HG02610 (cell line): ENCODE data around the gene DCAF7.

ENCODE experiments used
- ATAC-seq: cut with Tn5 transposase; IDR thresholded peaks from one replicate; pipeline ENCODE4 v1.9.1; 2021; ENCODE audit warnings: mild to moderate bottlenecking, moderate library complexity; ENCODE audit not compliant: unreplicated experiment

DCAF7 gene

DNA sequence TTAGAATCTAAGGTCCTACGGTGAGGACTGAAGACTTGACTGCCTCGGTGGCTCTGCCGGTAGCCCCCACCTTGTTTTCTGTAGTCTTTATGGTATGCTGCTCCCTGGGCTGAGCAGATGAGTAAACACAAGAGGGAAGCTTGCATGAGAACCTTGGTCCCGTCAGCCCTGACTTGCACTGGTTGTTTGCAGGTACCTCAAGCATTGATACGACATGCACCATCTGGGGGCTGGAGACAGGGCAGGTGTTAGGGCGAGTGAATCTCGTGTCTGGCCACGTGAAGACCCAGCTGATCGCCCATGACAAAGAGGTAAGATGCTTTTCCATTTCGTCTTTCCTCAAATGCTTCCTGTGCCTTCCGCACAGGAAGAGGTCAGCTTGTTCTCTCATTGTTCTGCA lies 29.4 kb downstream of the DCAF7 start:
- no peak for ATAC-seq

DNA sequence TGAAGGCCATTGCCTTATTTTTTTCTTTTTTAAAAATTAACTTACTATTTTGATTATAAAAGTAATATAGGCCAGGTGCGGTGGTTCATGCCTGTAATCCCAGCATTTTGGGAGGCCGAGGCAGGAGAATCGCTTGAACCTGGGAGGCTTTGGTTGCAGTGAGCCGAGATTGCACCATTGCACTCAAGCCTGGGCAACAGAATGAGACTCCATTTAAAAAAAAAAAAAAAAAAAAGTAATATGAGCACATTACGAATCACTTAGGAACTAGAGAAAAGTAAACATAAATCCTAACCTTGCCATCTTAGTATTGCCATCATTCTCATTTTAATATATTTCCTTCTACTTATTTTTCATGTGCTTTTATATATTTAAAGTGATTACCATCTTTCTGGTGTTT lies 37.5 kb downstream of the DCAF7 start:
- no peak for ATAC-seq

DNA sequence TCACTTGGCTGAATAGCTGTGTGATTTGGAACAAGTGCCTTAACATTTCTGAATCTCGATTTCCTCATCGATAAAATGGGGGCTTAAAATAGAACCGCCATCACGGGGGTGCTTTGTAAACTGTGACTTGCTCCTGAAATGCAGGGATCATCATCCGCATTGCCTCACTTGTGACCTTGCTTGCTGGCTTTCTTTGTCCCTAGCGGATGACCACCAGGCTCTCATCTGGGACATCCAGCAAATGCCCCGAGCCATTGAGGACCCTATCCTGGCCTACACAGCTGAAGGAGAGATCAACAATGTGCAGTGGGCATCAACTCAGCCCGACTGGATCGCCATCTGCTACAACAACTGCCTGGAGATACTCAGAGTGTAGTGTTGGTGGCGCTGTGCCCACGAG lies 38.5 kb downstream of the DCAF7 start:
- no peak for ATAC-seq

GRCh38 chr17:63589646-63590045 lies 39.4 kb downstream of the DCAF7 start:
- no peak for ATAC-seq

DNA sequence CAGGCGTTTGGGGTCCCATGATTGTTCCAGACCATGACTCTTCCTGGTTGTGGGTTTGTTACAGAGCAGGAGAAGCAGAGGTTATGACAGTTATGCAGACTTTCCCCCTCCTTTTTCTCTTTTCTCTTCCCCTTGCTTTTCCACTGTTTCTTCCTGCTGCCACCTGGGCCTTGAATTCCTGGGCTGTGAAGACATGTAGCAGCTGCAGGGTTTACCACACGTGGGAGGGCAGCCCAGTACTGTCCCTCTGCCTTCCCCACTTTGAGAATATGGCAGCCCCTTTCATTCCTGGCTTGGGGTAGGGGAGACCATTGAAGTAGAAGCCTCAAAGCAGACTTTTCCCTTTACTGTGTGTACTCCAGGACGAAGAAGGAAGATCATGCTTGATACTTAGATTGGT lies 42.5 kb downstream of the DCAF7 start:
- no peak for ATAC-seq

GRCh38 chr17:63595132-63595531 lies 44.9 kb downstream of the DCAF7 start:
- no peak for ATAC-seq

GRCh38 chr17:63596856-63597586 lies 46.7 kb downstream of the DCAF7 start:
- ATAC-seq, result no peak

DNA sequence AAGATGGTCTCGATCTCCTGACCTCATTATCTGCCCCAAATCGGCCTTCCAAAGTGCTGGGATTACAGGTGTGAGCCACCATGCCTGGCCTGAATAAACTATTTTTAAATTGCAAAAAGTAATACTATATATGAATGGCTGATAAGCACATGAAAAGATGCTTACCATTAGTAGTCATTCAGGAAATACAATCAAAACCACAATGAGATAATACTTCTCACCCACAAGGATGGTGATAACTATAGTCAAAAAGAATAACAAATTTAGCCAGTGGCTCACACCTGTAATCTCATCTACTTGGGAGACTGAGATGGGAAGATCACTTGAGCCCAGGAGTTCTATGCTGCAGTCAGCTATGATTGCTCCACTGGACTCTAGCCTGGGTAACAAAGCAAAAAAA lies 48.0 kb downstream of the DCAF7 start:
- ATAC-seq, result no peak

GRCh38 chr17:63600569-63601438 lies 50.5 kb downstream of the DCAF7 start, which contains the start of gene TACO1:
Gene TACO1 (plus strand): TSS chr17:63600895. CDS start chr17:63601084, 189 bp downstream.
- peak; percentile 83 for ATAC-seq

DNA sequence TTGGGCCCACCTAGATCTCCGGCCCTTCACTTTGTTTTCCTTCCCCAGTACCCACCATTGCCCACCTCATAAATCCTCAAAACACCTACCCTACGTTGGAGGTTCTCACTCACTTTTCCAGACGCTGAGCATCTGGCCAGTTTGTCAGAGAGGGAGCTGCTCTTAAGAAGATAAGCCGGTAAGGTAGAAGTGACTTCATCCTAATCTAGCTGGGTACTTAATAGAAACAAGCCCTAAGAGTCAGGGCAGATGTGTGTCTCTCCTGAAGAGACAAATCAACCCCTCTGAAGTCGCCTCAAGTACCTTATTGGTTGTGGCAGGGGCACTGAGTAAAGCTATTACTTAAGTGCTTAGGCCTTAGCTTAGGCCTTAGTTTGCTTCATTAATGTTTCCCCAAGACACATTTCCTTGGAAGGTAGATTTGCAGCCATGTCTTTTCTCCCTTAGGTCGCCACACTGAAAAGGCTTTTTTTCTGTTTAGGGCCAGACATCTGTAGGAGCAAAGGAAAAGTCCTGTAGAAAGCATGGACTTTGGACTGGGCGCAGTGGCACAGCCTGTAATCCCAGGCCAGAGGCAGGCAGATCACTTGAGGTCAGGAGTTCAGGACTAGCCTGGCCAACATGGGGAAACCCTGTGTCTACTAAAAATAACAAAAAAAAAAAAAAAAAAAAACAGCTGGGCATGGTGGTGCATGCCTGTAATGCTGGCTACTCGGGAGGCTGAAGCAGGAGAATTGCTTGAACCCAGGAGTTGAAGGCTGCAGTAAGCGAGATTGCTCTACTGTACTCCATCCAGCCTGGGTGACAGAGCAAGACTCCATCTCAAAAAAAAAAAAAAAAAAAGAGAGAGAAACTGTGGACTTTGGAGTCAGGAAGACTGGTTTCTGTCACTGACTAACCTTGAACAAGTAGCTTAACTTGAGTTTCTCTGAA lies 51.4 kb downstream of the DCAF7 start:
- no peak for ATAC-seq

- no peak for ATAC-seq
Measured at GRCh38 chr17:63609816-63610573, 59.7 kb downstream of the DCAF7 start.

DNA sequence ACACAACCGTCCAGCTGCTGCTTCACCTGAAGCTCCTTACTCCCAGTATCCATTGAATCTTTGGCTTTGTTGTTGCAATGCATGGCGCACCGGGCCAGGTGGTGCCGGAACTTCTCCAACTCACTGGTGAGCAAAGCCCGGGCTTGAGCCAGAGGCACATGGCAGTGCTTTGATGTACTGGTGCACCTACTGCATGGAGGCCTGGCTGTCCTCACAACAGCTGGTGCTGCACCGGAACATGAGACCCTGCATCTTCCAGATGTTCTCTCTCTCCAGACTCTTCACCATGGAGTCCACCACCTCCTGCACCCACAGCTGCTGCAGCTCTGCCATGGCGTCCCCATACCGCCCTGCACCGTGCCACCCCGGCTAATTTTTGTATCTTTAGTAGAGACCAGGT lies 60.6 kb downstream of the DCAF7 start:
- no peak for ATAC-seq

DNA sequence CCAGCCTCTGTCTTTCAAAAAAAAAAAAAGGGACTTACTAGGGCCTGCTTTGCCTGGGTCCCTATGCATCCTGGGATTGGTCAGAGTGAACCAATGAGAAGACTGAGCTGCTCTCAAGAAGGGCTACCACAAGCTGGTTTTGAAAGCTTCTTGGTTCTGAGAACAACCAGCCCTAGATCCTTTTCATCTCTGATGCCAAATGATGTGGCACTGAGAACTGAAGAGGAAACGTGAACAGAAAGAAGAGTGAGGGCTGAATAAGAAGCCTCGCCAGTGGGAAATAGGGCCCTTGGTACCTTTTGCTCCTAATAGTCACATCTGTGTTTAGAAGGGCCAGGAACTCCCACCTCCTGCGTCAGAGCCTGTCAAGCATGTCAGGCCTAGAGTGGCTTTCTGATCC lies 61.1 kb downstream of the DCAF7 start:
- no peak for ATAC-seq

GRCh38 chr17:63613663-63614062 lies 63.4 kb downstream of the DCAF7 start:
- no peak for ATAC-seq

- no peak for ATAC-seq
Measured at GRCh38 chr17:63621229-63621683, 71.0 kb downstream of the DCAF7 start.

GRCh38 chr17:63621684-63622573 lies 71.7 kb downstream of the DCAF7 start, which contains the start of gene MAP3K3:
Gene MAP3K3 (plus strand): TSS chr17:63622417. CDS start chr17:63622760, 343 bp downstream.
- peak; percentile 95 for ATAC-seq

DNA sequence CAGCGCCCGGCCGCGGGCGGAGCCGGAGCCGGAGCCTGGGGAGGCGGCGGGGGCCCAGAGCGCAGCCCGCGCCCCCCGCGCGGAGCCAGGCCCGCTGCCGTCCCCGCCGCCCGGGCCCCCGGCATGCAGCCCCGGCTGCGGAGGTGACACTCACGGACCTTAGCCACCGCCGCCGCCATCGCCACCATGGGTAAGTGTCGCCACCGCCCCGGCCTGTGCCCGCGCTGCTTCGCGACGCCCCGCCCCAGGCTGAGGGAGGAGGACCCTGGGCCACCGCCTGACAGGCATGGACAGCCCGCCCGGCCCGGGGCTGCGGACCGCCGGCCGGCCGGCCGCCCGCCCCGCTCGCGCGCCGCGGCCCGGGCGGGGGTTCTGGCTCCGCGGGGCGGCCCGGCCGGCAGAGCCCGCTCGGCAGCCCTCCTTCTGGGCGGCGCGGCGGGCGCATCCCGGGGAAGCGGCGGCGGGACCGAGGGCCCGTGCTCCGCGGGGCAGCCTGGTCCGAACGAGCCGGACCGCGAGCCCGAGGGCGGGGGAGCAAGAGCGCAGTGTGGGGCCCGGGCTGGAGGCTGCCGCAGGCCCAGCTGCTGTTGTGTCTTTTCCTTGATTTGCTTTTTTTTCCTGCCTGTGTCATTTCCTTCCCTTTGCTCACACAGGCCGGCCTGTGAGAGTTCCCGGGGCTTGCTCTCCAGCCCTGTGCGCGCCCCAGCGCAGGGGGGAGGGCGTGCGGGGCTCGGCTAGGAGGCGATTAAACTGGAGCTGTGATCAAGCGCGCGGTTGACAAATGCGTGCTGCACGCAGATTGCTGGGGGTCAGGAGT lies 72.5 kb downstream of the DCAF7 start:
- peak; percentile 22 for ATAC-seq
